Esophagus muscularis mucosa (tissue), 4 donors: ENCODE results near the gene PLSCR3. TPM values are rescaled to one million over a fixed set of nuclear protein-coding genes. Genes with fewer than 3 reads are reported as not detected.

Experiments used
- DNase-seq: peaks from one replicate; pipeline ENCODE4 v3.0.0-alpha.2; 2017; ENCODE audit errors: extremely low spot score
- H3K27ac ChIP-seq, 4 donors: fragments of 200-600 bp; sonication (generic); replicated peaks in 1 of 4; 1 replicate in 3 of 4; 2 replicates in 1 of 4; pipeline ENCODE4 v1.5.1; 2016 to 2019; ENCODE audit warnings: mild to moderate bottlenecking in 1 of 4
- H3K27me3 ChIP-seq, 4 donors: fragments of 200-600 bp; sonication (generic); one replicate each; pipeline versions ENCODE4 v1.5.1 to v1.6.0; 2016 to 2019
- H3K36me3 ChIP-seq, 4 donors: fragments of 200-600 bp; sonication (generic); one replicate each; pipeline ENCODE4 v1.5.1; 2016 to 2019
- H3K4me1 ChIP-seq, 4 donors: fragments of 200-600 bp; sonication (generic); one replicate each; pipeline ENCODE4 v1.5.1; 2016 to 2019
- H3K4me3 ChIP-seq, 4 donors: fragments of 200-600 bp; sonication (generic); 1 replicate in 2 of 4; 2 replicates in 2 of 4; pipeline ENCODE4 v1.5.1; 2016 to 2019; ENCODE audit warnings: mild to moderate bottlenecking in 4 of 4, moderate library complexity in 1 of 4
- H3K9me3 ChIP-seq, 4 donors: fragments of 200-600 bp; sonication (generic); 1 replicate in 3 of 4; 2 replicates in 1 of 4; pipeline ENCODE4 v1.5.1; 2016 to 2019
- CTCF ChIP-seq, 3 experiments: fragments of 200-600 bp in 2 of 3; fragments of 450-650 bp in 1 of 3; sonication (generic) in 2 of 3; IDR thresholded peaks; one replicate each; pipeline ENCODE4 v1.5.1; 2017 to 2019; ENCODE audit warnings: antibody characterized with exemption in 3 of 3, mild to moderate bottlenecking in 2 of 3, moderate library complexity in 1 of 3
- EP300 ChIP-seq: sonication (generic); formaldehyde crosslinking; IDR thresholded peaks from one replicate; pipeline ENCODE4 v1.6.1; 2017; ENCODE audit warnings: antibody characterized with exemption
- POLR2A ChIP-seq: fragments of 450-650 bp; IDR thresholded peaks from one replicate; pipeline ENCODE4 v1.6.1; 2017; ENCODE audit warnings: antibody characterized with exemption, moderate library complexity, mild to moderate bottlenecking, low read depth
- POLR2AphosphoS5 ChIP-seq, 2 donors: sonication (generic); formaldehyde crosslinking; IDR thresholded peaks; one replicate each; pipeline ENCODE4 v1.6.1; 2017; ENCODE audit warnings: antibody characterized with exemption in 2 of 2
- WGBS: methylation state at CpG from one replicate; pipeline ENCODE4 v1.1.5; 2018; 5-methylcytosine and 5-hydroxymethylcytosine counted together
- intact Hi-C: fragments of 100-400 bp; cut with DNase I; formaldehyde crosslinking; loops from one replicate; pipeline ENCODE4 v1.15.1; 2023
- total RNA-seq, 4 donors: library from RNA; depleted of rRNA; stranded (reverse); fragments of >200 nt; gene quantifications; one replicate each; pipeline versions ENCODE4 v1.1.0 to v1.2.1, GENCODE V29; 2016

Gene PLSCR3
- total RNA-seq, 4 donors from 2014 or later = 17.7 to 39.9 (median 24.3) TPM

DNA sequence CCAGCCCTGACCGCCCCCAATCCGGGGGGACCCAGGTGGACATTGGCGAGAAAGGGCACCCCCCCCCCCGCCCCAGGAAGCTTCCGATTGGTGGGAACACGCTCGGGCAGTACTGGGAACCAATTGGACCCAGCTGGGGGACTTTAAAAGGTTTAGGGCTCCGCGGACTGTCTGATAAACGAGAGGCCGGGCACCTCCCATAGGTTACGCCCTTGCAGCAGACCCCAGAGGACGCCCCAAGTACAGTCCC lies 9.3 kb upstream of the PLSCR3 start:
- 10% methylated on average over 2 of the region's 13 CpGs for WGBS
- intact Hi-C loops = loop anchor here (5.0 kb wide), 1 partner anchor 51 kb away; the partner anchor contains the start of gene KCTD11
- TF ChIP-seq CTCF (IDR thresholded peaks at IDR 0.05) = no peak
- no peak for TF ChIP-seq EP300
- no peak for TF ChIP-seq POLR2AphosphoS5 (IDR thresholded peaks at IDR 0.05)
- no peak for TF ChIP-seq POLR2A
- DNase-seq = peak; percentile 95
- H3K27me3 ChIP-seq = no peaks in the 10 kb centered on the region
- H3K4me3 ChIP-seq = peak overlapping the region; percentile 77 to 87 (median 85)
- H3K27ac ChIP-seq = peak overlapping the region; percentile 90 to 93 (median 92)
- no peaks in the 10 kb centered on the region for H3K9me3 ChIP-seq
- peaks cover 0 to 11% (median 3%) of the 10 kb centered on the region in 4 donors for H3K36me3 ChIP-seq
- H3K4me1 ChIP-seq = peaks cover 20 to 56% (median 39%) of the 10 kb centered on the region in 4 donors

GRCh38 chr17:7403043-7403726 lies 8.9 kb upstream of the PLSCR3 start:
- Histone ChIP-seq H3K9me3 (no peaks in the 10 kb centered on the region), H3K27ac (peak overlapping the region; percentile 90 to 93 (median 92)), H3K4me1 (peaks cover 20 to 56% (median 39%) of the 10 kb centered on the region in 4 donors), H3K4me3 (peak overlapping the region; percentile 77 to 87 (median 85)), H3K27me3 (no peaks in the 10 kb centered on the region), H3K36me3 (peaks cover 0 to 6% (median under 1%) of the 10 kb centered on the region in 4 donors)
- TF ChIP-seq POLR2A (no peak), CTCF (IDR thresholded peaks at IDR 0.05) (no peak), EP300 (no peak), POLR2AphosphoS5 (IDR thresholded peaks at IDR 0.05) (no peak)
- WGBS = 16% methylated on average over 12 of the region's 16 CpGs
- intact Hi-C loops = loop anchor here (5.0 kb wide), 1 partner anchor 51 kb away; the partner anchor contains the start of gene KCTD11
- DNase-seq = peak; percentile 94

DNA sequence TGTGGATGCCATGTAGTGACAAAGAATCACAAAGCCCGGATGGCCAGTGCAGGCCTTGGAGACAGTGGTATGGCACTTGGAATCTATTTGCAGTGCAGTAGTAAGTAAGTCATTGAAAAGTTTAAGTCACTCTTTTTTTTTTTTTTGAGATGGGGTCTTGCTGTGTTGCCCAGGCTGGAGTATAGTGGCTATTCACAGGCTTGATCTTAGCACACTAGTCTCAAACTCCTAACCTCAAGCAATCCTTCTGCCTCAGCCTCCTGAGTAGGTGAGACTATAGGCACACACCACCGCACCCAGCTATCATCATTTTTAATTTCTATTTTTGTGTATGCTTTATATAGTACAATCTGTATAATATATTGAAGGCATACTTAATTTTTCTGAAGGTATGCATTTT lies 4.3 kb upstream of the PLSCR3 start:
- Histone ChIP-seq H3K27me3 (no peaks in the 10 kb centered on the region), H3K27ac (no peak overlapping the region), H3K9me3 (no peaks in the 10 kb centered on the region), H3K4me3 (no peak overlapping the region), H3K36me3 (no peaks in the 10 kb centered on the region), H3K4me1 (peaks cover 19 to 40% (median 32%) of the 10 kb centered on the region in 4 donors)
- DNase-seq = no peak
- intact Hi-C loops = no loop called here
- 89% methylated on average over 2 of the region's 2 CpGs for WGBS
- TF ChIP-seq EP300 = no peak
- TF ChIP-seq CTCF (IDR thresholded peaks at IDR 0.05) = no peak
- no peak for TF ChIP-seq POLR2AphosphoS5 (IDR thresholded peaks at IDR 0.05)
- no peak for TF ChIP-seq POLR2A

DNA sequence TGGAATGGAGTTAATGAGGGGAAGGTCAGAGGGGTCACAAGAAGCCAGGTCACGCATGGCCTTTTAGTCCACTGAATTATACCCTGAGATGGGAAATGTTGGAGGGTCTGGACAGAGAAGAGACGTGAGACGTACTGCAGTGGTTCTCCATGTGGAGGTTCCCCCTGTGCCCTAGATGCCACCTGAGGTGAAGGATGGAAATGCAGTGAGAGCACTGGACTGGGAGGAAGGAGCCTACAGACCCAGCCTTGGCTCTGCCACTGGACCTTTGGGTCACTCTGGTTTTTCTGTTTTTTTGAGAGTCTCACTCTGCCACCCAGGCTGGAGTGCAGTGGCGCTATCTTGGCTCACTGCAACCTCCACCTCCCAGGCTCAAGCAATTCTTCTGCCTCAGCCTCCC lies 1.8 kb upstream of the PLSCR3 start:
- H3K27me3 ChIP-seq = no peaks in the 10 kb centered on the region
- TF ChIP-seq CTCF (IDR thresholded peaks at IDR 0.05) (no peak), POLR2A (no peak), EP300 (no peak), POLR2AphosphoS5 (IDR thresholded peaks at IDR 0.05) (no peak)
- no peaks in the 10 kb centered on the region for H3K9me3 ChIP-seq
- intact Hi-C loops = no loop called here
- 81% methylated on average over 4 of the region's 4 CpGs for WGBS
- peaks cover 0 to 18% (median 10%) of the 10 kb centered on the region in 4 donors for H3K36me3 ChIP-seq
- peaks cover 14 to 33% (median 25%) of the 10 kb centered on the region in 4 donors for H3K4me1 ChIP-seq
- H3K4me3 ChIP-seq = no peak overlapping the region
- no peak for DNase-seq
- H3K27ac ChIP-seq = no peak overlapping the region
